Neural progenitor cell (in vitro differentiated cells): ENCODE data around the gene B4GALNT3. TPM values are rescaled to one million over a fixed set of nuclear protein-coding genes. Genes with fewer than 3 reads are reported as not detected.

Experiments used
- DNase-seq: peaks from one replicate; pipeline ENCODE4 v3.0.0-alpha.2; 2016; ENCODE audit warnings: low spot score
- H2AFZ ChIP-seq: fragments of 200-600 bp; sonication (generic); replicated peaks from 2 replicates; pipeline ENCODE4 v1.6.1; 2016; ENCODE audit warnings: antibody characterized with exemption
- H3F3A ChIP-seq: fragments of 200-600 bp; sonication (generic); 2 replicates; pipeline ENCODE4 v1.6.1; 2016; ENCODE audit warnings: antibody characterized with exemption, low read depth
- H3K27ac ChIP-seq: fragments of 200-600 bp; sonication (generic); 2 replicates; pipeline ENCODE4 v1.5.1; 2016; ENCODE audit warnings: mild to moderate bottlenecking
- H3K27me3 ChIP-seq: fragments of 200-600 bp; sonication (generic); 2 replicates; pipeline ENCODE4 v1.6.1; 2016; ENCODE audit warnings: mild to moderate bottlenecking, moderate library complexity
- H3K36me3 ChIP-seq: fragments of 200-600 bp; sonication (generic); 2 replicates; pipeline ENCODE4 v1.5.1; 2016
- H3K4me1 ChIP-seq: fragments of 200-600 bp; sonication (generic); 2 replicates; pipeline ENCODE4 v1.6.1; 2016; ENCODE audit warnings: mixed run types
- H3K4me2 ChIP-seq: fragments of 200-600 bp; sonication (generic); 2 replicates; pipeline ENCODE4 v1.6.1; 2016
- H3K4me3 ChIP-seq: fragments of 200-600 bp; sonication (generic); 2 replicates; pipeline ENCODE4 v1.5.1; 2016
- H3K79me2 ChIP-seq: fragments of 200-600 bp; sonication (generic); 2 replicates; pipeline ENCODE4 v1.6.1; 2016; ENCODE audit warnings: low read depth
- H3K9ac ChIP-seq: fragments of 200-600 bp; sonication (generic); 2 replicates; pipeline ENCODE4 v1.6.1; 2016
- H3K9me3 ChIP-seq: fragments of 200-600 bp; sonication (generic); 2 replicates; pipeline ENCODE4 v1.5.1; 2016; ENCODE audit warnings: low read depth
- H4K20me1 ChIP-seq: fragments of 200-600 bp; sonication (generic); 2 replicates; pipeline ENCODE4 v1.6.1; 2016; ENCODE audit warnings: low read depth
- H3K27ac Mint-ChIP-seq: 3 replicates; pipeline ENCODE4 v1.8.0; 2021; ENCODE audit warnings: mixed read lengths
- H3K27me3 Mint-ChIP-seq: 2 replicates; pipeline ENCODE4 v1.8.0; 2022; ENCODE audit warnings: low read depth, mild to moderate bottlenecking, inconsistent platforms, moderate library complexity, mixed read lengths; ENCODE audit not compliant: insufficient read depth
- H3K36me3 Mint-ChIP-seq: 3 replicates; pipeline ENCODE4 v1.8.0; 2021; ENCODE audit warnings: mixed read lengths
- H3K4me1 Mint-ChIP-seq: 3 replicates; pipeline ENCODE4 v1.8.0; 2021; ENCODE audit warnings: mixed read lengths
- H3K4me3 Mint-ChIP-seq: 3 replicates; pipeline ENCODE4 v1.8.0; 2021; ENCODE audit warnings: mild to moderate bottlenecking, moderate library complexity, mixed read lengths
- H3K9me3 Mint-ChIP-seq: 3 replicates; pipeline ENCODE4 v1.8.0; 2020; ENCODE audit warnings: mixed read lengths
- EZH2 ChIP-seq: fragments of 200-600 bp; sonication (generic); IDR thresholded peaks from 2 replicates; pipeline ENCODE4 v1.6.1; 2017; ENCODE audit warnings: antibody characterized with exemption, mild to moderate bottlenecking, moderate library complexity
- EZH2phosphoT487 ChIP-seq: fragments of 200-600 bp; sonication (generic); IDR thresholded peaks from 2 replicates; pipeline ENCODE4 v1.6.1; 2017; ENCODE audit warnings: antibody characterized with exemption
- total RNA-seq: library from RNA; depleted of rRNA; stranded (reverse); fragments of >200 nt; gene quantifications from 2 replicates; pipeline ENCODE4 v1.2.3, GENCODE V29; 2015; ENCODE audit warnings: low replicate concordance
- TF ChIP-seq, protein P1 (sequence below): fragments of 200-600 bp; sonication (generic); IDR thresholded peaks from 2 replicates; pipeline ENCODE4 v1.5.1; 2017; ENCODE audit warnings: antibody characterized with exemption, mild to moderate bottlenecking

B4GALNT3 gene
- total RNA-seq, 1 donor from 2014 or later: 29.0 TPM

DNA sequence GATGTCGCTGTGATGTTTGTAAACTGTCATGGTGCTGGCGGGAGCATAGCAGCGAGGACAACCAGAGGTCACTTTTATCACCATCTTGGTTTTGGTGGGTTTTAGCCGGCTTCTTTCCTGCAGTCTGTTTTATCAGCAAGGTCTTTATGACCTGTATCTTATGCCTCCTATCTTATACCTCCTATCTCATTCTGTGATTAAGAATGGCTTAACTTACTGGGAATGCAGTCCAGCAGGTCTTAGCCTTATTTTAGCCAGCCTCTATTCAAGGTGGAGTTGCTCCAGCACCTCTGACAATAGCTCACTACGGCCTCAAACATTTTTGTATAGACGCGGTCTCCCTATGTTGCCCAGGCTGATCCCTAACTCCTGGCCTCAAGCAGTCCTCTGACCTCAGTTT, 53.7 kb downstream of the B4GALNT3 start:
- H3K4me2 ChIP-seq: no peak overlapping the region
- Mint-ChIP-seq H3K9me3 (peaks cover 16% of the 10 kb centered on the region), H3K4me3 (no peak overlapping the region), H3K4me1 (peaks cover 27% of the 10 kb centered on the region), H3K27ac (no peak overlapping the region), H3K27me3 (peaks cover 4% of the 10 kb centered on the region), H3K36me3 (peaks cover 1% of the 10 kb centered on the region)
- no peaks in the 10 kb centered on the region for H4K20me1 ChIP-seq
- no peaks in the 10 kb centered on the region for H3K79me2 ChIP-seq
- no peak overlapping the region for H3K27ac ChIP-seq
- no peaks in the 10 kb centered on the region for H3K27me3 ChIP-seq
- peaks cover 27% of the 10 kb centered on the region for H3K4me1 ChIP-seq
- H2AFZ ChIP-seq: no peak overlapping the region
- no peaks in the 10 kb centered on the region for H3K36me3 ChIP-seq
- H3F3A ChIP-seq: peaks cover 27% of the 10 kb centered on the region
- TF ChIP-seq, protein P1, sequence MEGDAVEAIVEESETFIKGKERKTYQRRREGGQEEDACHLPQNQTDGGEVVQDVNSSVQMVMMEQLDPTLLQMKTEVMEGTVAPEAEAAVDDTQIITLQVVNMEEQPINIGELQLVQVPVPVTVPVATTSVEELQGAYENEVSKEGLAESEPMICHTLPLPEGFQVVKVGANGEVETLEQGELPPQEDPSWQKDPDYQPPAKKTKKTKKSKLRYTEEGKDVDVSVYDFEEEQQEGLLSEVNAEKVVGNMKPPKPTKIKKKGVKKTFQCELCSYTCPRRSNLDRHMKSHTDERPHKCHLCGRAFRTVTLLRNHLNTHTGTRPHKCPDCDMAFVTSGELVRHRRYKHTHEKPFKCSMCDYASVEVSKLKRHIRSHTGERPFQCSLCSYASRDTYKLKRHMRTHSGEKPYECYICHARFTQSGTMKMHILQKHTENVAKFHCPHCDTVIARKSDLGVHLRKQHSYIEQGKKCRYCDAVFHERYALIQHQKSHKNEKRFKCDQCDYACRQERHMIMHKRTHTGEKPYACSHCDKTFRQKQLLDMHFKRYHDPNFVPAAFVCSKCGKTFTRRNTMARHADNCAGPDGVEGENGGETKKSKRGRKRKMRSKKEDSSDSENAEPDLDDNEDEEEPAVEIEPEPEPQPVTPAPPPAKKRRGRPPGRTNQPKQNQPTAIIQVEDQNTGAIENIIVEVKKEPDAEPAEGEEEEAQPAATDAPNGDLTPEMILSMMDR: no peak
- TF ChIP-seq EZH2phosphoT487 (no peak), EZH2 (no peak)
- no peak for DNase-seq
- H3K9me3 ChIP-seq: no peaks in the 10 kb centered on the region
- no peak overlapping the region for H3K4me3 ChIP-seq
- H3K9ac ChIP-seq: no peak overlapping the region

DNA sequence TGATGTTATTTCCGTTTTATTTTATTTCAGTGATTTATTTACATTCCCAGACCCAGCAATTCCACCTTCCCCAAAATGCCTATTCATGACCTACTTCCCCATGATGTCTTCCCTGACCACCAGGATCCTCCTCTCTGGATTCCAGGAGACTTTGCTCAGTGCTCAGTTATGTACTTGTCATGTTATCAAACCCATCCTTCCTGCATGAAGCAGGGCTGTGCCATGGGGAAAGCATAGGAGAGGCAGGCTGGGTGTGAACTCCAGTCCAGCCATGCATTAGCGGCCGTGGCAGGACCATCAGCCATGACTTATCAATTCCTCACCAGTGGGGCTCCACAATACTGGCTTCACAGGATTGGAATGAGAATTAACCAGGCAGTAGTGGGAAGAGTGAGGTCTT, 57.8 kb downstream of the B4GALNT3 start:
- H3K4me1 Mint-ChIP-seq: peaks cover 4% of the 10 kb centered on the region
- no peak overlapping the region for H3K4me3 ChIP-seq
- H3K36me3 Mint-ChIP-seq: no peaks in the 10 kb centered on the region
- peaks cover 5% of the 10 kb centered on the region for H3K27me3 Mint-ChIP-seq
- TF ChIP-seq, protein P1: no peak
- TF ChIP-seq EZH2 (no peak), EZH2phosphoT487 (no peak)
- no peaks in the 10 kb centered on the region for H3F3A ChIP-seq
- H3K9me3 ChIP-seq: no peaks in the 10 kb centered on the region
- no peak overlapping the region for H3K27ac ChIP-seq
- no peaks in the 10 kb centered on the region for H3K36me3 ChIP-seq
- H2AFZ ChIP-seq: no peak overlapping the region
- no peaks in the 10 kb centered on the region for H3K27me3 ChIP-seq
- H3K4me3 Mint-ChIP-seq: no peak overlapping the region
- H3K27ac Mint-ChIP-seq: no peak overlapping the region
- H3K79me2 ChIP-seq: peaks cover 5% of the 10 kb centered on the region
- H3K4me2 ChIP-seq: no peak overlapping the region
- DNase-seq: no peak
- no peaks in the 10 kb centered on the region for H4K20me1 ChIP-seq
- H3K9me3 Mint-ChIP-seq: peaks cover 14% of the 10 kb centered on the region
- H3K4me1 ChIP-seq: peaks cover 14% of the 10 kb centered on the region
- no peak overlapping the region for H3K9ac ChIP-seq

DNA sequence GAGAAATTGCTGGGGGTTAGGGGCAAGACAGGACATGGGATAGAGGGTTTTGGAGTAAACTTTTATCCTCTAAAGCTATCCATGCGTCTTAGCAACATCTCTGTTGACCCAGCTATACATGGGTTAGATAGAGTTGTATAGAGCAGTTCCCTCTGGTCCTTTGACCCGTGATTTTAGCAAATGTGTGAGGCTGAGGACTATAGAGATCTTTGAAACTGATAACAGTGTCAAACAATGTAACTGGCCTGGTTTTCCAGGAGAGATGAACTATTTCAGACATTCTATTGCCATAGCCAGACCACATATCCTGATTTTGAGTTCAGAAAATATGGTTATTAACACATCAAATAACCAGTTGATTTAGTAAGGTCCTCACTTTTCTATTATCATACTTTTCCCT, 60.4 kb downstream of the B4GALNT3 start:
- Mint-ChIP-seq H3K4me3 (no peak overlapping the region), H3K9me3 (no peaks in the 10 kb centered on the region), H3K27me3 (peaks cover 5% of the 10 kb centered on the region), H3K27ac (no peak overlapping the region), H3K4me1 (peaks cover 10% of the 10 kb centered on the region), H3K36me3 (no peaks in the 10 kb centered on the region)
- H3K27me3 ChIP-seq: no peaks in the 10 kb centered on the region
- H3K79me2 ChIP-seq: peaks cover 5% of the 10 kb centered on the region
- no peak overlapping the region for H3K4me2 ChIP-seq
- H3F3A ChIP-seq: no peaks in the 10 kb centered on the region
- H2AFZ ChIP-seq: no peak overlapping the region
- TF ChIP-seq, protein P1: no peak
- TF ChIP-seq EZH2phosphoT487: no peak
- TF ChIP-seq EZH2: no peak
- H3K4me3 ChIP-seq: no peak overlapping the region
- DNase-seq: no peak
- H4K20me1 ChIP-seq: no peaks in the 10 kb centered on the region
- H3K9ac ChIP-seq: no peak overlapping the region
- peaks cover 17% of the 10 kb centered on the region for H3K4me1 ChIP-seq
- H3K27ac ChIP-seq: no peak overlapping the region
- H3K9me3 ChIP-seq: no peaks in the 10 kb centered on the region
- no peaks in the 10 kb centered on the region for H3K36me3 ChIP-seq
